HEK293 (cell line): ENCODE data around the gene MTCH2.

Experiments used
- CTCF ChIA-PET: fragments of 350-600 bp; formaldehyde crosslinking; extraction: SDS; loops from one replicate; lab custom pipeline; 2021; ENCODE audit warnings: antibody characterized with exemption; lab: Yijun Ruan, JAX
- POLR2A ChIA-PET: fragments of 300-600 bp; formaldehyde crosslinking; extraction: SDS; loops from one replicate; lab custom pipeline; 2020; ENCODE audit warnings: antibody characterized with exemption, inconsistent platforms; lab: Yijun Ruan, JAX
- H3K27ac ChIP-seq: fragments of 200-500 bp; sonication (Bioruptor generic); 2 replicates; pipeline ENCODE4 v1.5.1; 2014; ENCODE audit warnings: low read depth, low read length, control low read depth, inconsistent platforms; ENCODE audit errors: extremely low read depth
- H3K36me3 ChIP-seq, 2 experiments: fragments of 200-500 bp in 1 of 2; sonication (Bioruptor generic) in 1 of 2; 1 replicate in 1 of 2; 2 replicates in 1 of 2; pipeline ENCODE4 v1.5.1; 2014 to 2017; ENCODE audit warnings: inconsistent platforms in 2 of 2, low read length in 2 of 2; ENCODE audit not compliant: control insufficient read depth in 2 of 2, insufficient read depth in 1 of 2
- H3K4me1 ChIP-seq: fragments of 200-500 bp; sonication (Bioruptor generic); 2 replicates; pipeline ENCODE4 v1.5.1; 2014; ENCODE audit warnings: mild to moderate bottlenecking, low read length, inconsistent platforms; ENCODE audit not compliant: control insufficient read depth, insufficient read depth
- H3K4me3 ChIP-seq: 2 replicates; pipeline ENCODE4 v1.5.1; 2011; ENCODE audit warnings: low read depth, mild to moderate bottlenecking, control low read depth, low read length, moderate library complexity
- H3K9me3 ChIP-seq: fragments of 200-500 bp; sonication (Bioruptor generic); 2 replicates; pipeline ENCODE4 v1.5.1; 2014; ENCODE audit warnings: low read depth, low read length, inconsistent platforms; ENCODE audit not compliant: control insufficient read depth, insufficient read depth
- GLI2 ChIP-seq: fragments of 450-650 bp; formaldehyde crosslinking; IDR thresholded peaks from 2 replicates; pipeline ENCODE4; 2017; ENCODE audit warnings: missing biosample characterization, missing genetic modification characterization, low read depth, borderline replicate concordance
- HIC1 ChIP-seq: fragments of 450-650 bp; formaldehyde crosslinking; IDR thresholded peaks from 2 replicates; pipeline ENCODE4 v1.5.1; 2016; ENCODE audit warnings: missing biosample characterization, missing genetic modification characterization
- KLF17 ChIP-seq: fragments of 450-650 bp; formaldehyde crosslinking; IDR thresholded peaks from 2 replicates; pipeline ENCODE4 v1.5.1; 2016; ENCODE audit warnings: missing biosample characterization, missing genetic modification characterization
- PBX3 ChIP-seq: sonication (generic); formaldehyde crosslinking; IDR thresholded peaks from 2 replicates; pipeline ENCODE4 v1.8.1; 2022; ENCODE audit warnings: mild to moderate bottlenecking, moderate library complexity, missing genetic modification reagents
- SCRT1 ChIP-seq: fragments of 450-650 bp; formaldehyde crosslinking; IDR thresholded peaks from 2 replicates; pipeline ENCODE4 v1.5.1; 2016; ENCODE audit warnings: missing biosample characterization, missing genetic modification characterization, borderline replicate concordance
- SP7 ChIP-seq: fragments of 450-650 bp; formaldehyde crosslinking; IDR thresholded peaks from 2 replicates; pipeline ENCODE4 v1.5.1; 2016; ENCODE audit warnings: missing biosample characterization, missing genetic modification characterization
- ZBTB44 ChIP-seq: fragments of 450-650 bp; IDR thresholded peaks from 2 replicates; pipeline ENCODE4 v1.5.1; 2018; ENCODE audit warnings: missing biosample characterization, mild to moderate bottlenecking, missing genetic modification characterization
- ZFP37 ChIP-seq: fragments of 450-650 bp; formaldehyde crosslinking; IDR thresholded peaks from 2 replicates; pipeline ENCODE4 v1.5.1; 2016; ENCODE audit warnings: missing biosample characterization, missing genetic modification characterization
- ZNF140 ChIP-seq: fragments of 450-650 bp; formaldehyde crosslinking; IDR thresholded peaks from 2 replicates; pipeline ENCODE4 v1.5.1; 2016; ENCODE audit warnings: missing biosample characterization, missing genetic modification characterization
- ZNF16 ChIP-seq: fragments of 450-650 bp; formaldehyde crosslinking; IDR thresholded peaks from 2 replicates; pipeline ENCODE4 v1.5.1; 2016; ENCODE audit warnings: low read depth, missing biosample characterization, missing genetic modification characterization
- ZNF302 ChIP-seq: fragments of 450-650 bp; formaldehyde crosslinking; IDR thresholded peaks from 2 replicates; pipeline ENCODE4 v1.5.1; 2016; ENCODE audit warnings: missing biosample characterization, missing genetic modification characterization, low read depth
- ZNF423 ChIP-seq: fragments of 450-650 bp; formaldehyde crosslinking; IDR thresholded peaks from 2 replicates; pipeline ENCODE4 v1.5.1; 2016; ENCODE audit warnings: missing biosample characterization, missing genetic modification characterization
- ZNF518A ChIP-seq: fragments of 450-650 bp; formaldehyde crosslinking; conservative IDR thresholded peaks from 2 replicates; pipeline ENCODE4 v1.5.1; 2016; ENCODE audit warnings: low read depth, missing biosample characterization, missing genetic modification characterization
- ZNF596 ChIP-seq: fragments of 450-650 bp; IDR thresholded peaks from 2 replicates; pipeline ENCODE4 v1.5.0; 2018; ENCODE audit warnings: missing biosample characterization, mild to moderate bottlenecking, missing genetic modification characterization, moderate library complexity
- ZNF626 ChIP-seq: fragments of 450-650 bp; sonication (Bioruptor Pico); formaldehyde crosslinking; IDR thresholded peaks from 2 replicates; pipeline ENCODE4 v1.5.1; 2018; ENCODE audit warnings: missing biosample characterization, missing genetic modification characterization, inconsistent platforms
- ZNF654 ChIP-seq: fragments of 450-650 bp; formaldehyde crosslinking; IDR thresholded peaks from 2 replicates; pipeline ENCODE4 v1.5.1; 2016; ENCODE audit warnings: low read depth, missing biosample characterization, missing genetic modification characterization
- ZNF701 ChIP-seq: fragments of 450-650 bp; formaldehyde crosslinking; IDR thresholded peaks from 2 replicates; pipeline ENCODE4 v1.5.1; 2016; ENCODE audit warnings: missing biosample characterization, missing genetic modification characterization
- ZNF768 ChIP-seq: fragments of 450-650 bp; formaldehyde crosslinking; IDR thresholded peaks from 2 replicates; pipeline ENCODE4 v1.5.1; 2018; ENCODE audit warnings: missing biosample characterization, mild to moderate bottlenecking, missing genetic modification characterization
- ZSCAN23 ChIP-seq: fragments of 450-650 bp; formaldehyde crosslinking; IDR thresholded peaks from 2 replicates; pipeline ENCODE4 v1.5.1; 2016; ENCODE audit warnings: missing biosample characterization, missing genetic modification characterization

MTCH2 gene

GRCh38 chr11:47649276-47649675 is 6.9 kb upstream of the MTCH2 start:
- TF ChIP-seq ZNF423 (tag by site-specific recombination) (no peak), ZNF16 (tag by site-specific recombination) (no peak), ZNF596 (tag by site-specific recombination) (no peak), ZSCAN23 (tag by site-specific recombination) (no peak), ZNF768 (tag by site-specific recombination) (no peak), ZNF701 (tag by site-specific recombination) (no peak), GLI2 (tag by site-specific recombination) (no peak), ZNF654 (tag by site-specific recombination) (no peak), ZNF518A (tag by site-specific recombination) (no peak), ZNF302 (tag by site-specific recombination) (no peak), ZNF626 (tag by site-specific recombination) (no peak), SP7 (tag by site-specific recombination) (no peak), SCRT1 (no peak), HIC1 (no peak), KLF17 (tag by site-specific recombination) (no peak), PBX3 (CRISPR knock-in tag) (no peak), ZNF140 (tag by site-specific recombination) (no peak), ZBTB44 (tag by site-specific recombination) (no peak), ZFP37 (tag by site-specific recombination) (no peak)
- ChIA-PET CTCF (no interaction called here), POLR2A (interaction anchor here (0.6 kb wide), 1 partner anchor 11 kb away, joined by 7 read pairs; no protein-coding TSS in a partner anchor)
- no peak overlapping the region for H3K4me3 ChIP-seq
- H3K4me1 ChIP-seq = no peaks in the 10 kb centered on the region
- no peaks in the 10 kb centered on the region for H3K9me3 ChIP-seq
- no peak overlapping the region for H3K27ac ChIP-seq
- H3K36me3 ChIP-seq = no peaks in the 10 kb centered on the region
